OCI-LY1 (cell line): ENCODE results near the gene DCST1.

Experiments used
- CTCF ChIP-seq: fragments of 200-600 bp; sonication (generic), shearing (Covaris generic); IDR thresholded peaks from 2 replicates; pipeline ENCODE4 v1.5.1; 2017; ENCODE audit warnings: mild to moderate bottlenecking, antibody characterized with exemption, low read length, moderate library complexity, mixed read lengths
- EZH2 ChIP-seq: fragments of 200-600 bp; sonication (generic), shearing (Covaris generic); IDR thresholded peaks from 2 replicates; pipeline ENCODE4 v1.8.0; 2017; ENCODE audit warnings: borderline replicate concordance, mixed run types, mild to moderate bottlenecking, antibody characterized with exemption, low read length, moderate library complexity, mixed read lengths

DNA sequence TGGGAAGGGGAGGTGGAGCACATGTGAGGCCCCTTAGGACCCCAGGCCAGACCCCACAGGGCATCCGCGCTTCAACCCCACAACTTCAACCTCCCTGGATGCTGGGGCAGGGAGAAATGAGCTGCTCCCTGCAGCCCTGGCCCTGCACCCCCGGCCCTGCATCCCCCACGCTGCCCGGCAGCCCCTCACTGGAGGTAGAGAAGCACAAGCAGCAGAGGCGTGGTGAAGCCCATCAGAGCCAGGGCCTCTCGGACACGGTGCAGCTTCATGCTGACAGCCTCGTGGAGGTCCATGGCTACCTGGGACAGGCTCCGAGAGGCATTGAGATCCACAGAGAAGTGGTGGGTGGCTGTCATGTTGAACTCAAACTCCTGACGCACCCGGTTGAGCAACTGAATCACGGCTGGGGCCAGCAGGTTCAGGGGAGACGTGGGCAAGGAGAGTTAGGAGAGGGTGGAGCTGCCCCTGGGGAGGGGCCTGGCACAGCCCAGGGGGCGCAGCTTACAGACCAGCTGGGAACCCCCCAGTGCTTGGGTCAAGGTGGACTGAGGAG, 3.3 kb upstream of the DCST1 start:
- TF ChIP-seq CTCF, result no peak
- no peak for TF ChIP-seq EZH2
